ENCODE data around the gene APCDD1.

The APCDD1 gene

DNA sequence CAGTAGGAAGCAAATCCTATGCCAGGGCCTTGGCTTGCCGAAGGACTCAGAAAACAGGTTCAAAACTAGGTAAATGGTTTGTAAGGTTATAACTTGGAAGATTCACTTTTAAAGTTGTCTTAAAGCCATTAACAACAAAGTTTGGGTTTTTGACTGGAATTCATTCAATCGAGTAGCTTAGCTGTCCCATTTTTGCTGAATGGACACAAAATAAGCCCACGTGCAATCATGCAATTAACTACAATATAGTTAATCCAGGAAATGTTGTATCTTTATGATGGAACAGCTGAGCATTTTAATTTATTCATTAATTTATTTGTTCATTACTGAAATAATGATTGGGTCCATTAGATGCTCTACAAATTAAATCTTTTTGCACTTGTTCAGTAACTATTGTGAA lies 18.3 kb upstream of the APCDD1 start:
- DNase-seq, result no peak

GRCh38 chr18:10437837-10438236 lies 16.6 kb upstream of the APCDD1 start:
- no peak for DNase-seq

DNA sequence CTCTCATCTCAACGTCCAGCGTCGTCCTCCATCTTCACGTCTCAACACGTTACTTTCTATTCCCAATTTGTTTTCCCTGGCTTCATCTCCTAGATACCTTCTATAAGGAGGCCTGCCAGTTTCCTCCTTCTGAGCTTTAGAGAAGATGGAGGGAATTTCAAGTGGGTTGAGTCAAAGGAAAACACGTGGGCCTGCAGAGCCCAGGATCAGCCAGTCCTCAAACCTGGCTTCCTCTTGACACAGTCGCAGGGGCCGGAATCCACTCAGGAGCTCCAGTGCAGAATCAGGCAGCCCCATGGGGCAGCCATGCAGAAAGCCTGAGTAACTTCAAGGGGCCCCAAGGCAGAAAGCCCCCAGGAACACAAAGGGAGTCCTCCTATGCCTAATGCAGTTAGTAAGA lies 14.5 kb upstream of the APCDD1 start:
- no peak for DNase-seq

GRCh38 chr18:10440884-10441283 lies 13.6 kb upstream of the APCDD1 start:
- no peak for DNase-seq

DNA sequence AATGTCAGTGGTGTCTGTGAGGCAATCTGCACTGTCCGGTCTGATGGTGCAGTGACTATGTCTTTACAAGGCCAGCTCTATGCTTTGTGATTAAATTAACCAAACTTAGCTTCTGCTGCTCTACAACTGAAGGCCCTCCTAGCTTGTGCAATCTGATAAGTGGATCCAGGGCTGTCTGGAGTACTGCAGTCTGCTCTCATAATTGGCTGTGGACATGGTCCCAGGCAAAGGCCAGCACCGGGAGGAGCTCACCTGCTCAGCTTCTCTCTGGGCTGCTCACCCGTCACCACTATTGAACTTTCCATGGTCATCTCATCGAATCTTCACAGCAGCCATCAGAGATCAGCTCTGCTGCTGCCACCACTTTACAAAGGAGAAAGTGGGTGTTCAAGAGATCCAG lies 13.0 kb upstream of the APCDD1 start:
- DNase-seq, result no peak

DNA sequence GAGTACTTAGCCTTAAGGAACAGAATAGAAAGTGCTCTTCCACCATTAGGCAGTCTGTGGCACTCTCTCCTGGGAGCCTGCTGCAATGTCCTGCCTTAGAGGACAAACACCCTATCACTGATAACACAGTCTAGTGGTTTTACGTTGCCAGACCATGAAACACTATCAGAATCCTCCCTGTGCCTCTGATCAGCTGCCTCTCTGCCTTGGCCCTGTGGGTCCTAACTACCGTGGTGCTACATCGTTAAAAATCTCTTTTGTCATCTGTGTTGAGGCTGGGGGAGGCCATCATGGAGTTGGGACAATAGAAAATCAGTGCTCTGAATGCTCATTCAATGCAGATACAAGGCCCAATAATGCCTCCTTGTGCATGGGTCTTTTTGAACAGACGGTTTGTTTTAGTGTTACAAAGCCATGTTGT lies 11.9 kb upstream of the APCDD1 start:
- no peak for DNase-seq

DNA sequence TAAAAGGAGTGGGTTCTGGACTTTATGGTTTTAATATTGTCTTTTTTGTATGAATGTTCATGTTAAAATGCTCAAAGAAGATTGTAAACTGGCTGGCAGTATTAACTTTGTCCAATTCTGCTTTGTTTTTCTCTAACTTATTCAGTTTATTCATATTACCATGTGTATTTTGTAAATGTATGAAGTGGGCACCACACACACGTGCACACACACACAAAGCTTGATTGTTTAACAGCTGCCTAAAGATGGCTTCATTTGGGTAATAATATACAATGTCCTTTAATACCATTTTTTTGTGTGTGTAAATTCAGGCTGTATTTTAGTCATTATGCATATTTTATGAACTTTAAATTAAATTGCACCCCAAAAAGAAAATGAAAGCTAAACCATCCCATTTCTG lies 11.4 kb upstream of the APCDD1 start:
- DNase-seq, result no peak

DNA sequence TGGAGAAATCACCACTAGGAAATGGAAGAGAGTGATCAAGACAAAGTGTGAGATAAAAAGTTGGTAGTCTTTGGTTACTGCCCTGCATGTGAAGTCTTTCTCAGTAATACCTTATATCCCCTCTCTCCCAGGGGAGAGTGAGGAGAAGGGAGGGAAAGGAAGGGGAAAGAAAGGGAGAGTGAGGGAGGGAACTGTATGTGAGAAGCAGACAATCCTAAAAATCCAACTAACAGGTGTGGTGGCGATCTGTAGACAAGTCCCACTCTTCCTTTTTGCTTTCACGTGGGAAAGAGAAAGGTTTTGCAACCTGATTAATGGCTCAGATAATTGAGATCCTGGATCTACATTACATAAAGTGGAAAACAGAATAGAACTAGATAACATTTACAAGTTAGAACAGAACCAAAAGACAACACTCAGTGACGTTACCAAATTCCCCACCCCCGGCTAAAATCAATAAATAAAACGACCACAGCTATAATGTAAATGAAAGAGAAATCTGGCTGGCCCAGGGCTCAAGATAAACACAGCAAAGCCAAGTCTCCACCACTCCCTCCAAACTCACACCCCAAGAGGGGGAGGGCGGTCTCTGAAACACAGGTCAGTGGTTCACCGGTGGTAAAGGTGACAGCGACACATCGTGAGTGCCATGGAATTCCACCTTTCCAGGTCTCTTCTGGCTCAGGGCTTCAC lies 10.0 kb upstream of the APCDD1 start:
- DNase-seq, result no peak

DNA sequence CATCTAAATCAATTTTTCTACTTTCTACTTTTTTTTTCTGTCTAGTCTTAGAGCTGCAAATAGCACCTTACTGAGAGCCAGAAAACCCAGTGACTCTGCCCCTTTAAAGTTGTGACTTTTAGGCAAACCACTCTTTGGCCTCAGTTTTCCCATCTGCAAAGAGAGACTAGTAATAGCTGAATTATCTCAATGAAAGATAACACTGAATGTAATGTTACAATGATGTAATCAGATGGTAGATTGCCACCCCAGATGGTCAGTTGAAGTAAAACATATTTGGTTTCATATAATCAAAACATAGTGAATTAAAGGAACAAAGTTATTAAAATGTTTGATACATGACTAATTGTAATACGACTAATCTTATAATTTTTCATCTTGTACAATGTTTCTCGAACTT lies 5.0 kb upstream of the APCDD1 start:
- no peak for DNase-seq

- no peak for DNase-seq
Observed at GRCh38 chr18:10450986-10451385, 3.4 kb upstream of the APCDD1 start.

- DNase-seq, result no peak
Observed at GRCh38 chr18:10453261-10453805, 1.1 kb upstream of the APCDD1 start.

DNA sequence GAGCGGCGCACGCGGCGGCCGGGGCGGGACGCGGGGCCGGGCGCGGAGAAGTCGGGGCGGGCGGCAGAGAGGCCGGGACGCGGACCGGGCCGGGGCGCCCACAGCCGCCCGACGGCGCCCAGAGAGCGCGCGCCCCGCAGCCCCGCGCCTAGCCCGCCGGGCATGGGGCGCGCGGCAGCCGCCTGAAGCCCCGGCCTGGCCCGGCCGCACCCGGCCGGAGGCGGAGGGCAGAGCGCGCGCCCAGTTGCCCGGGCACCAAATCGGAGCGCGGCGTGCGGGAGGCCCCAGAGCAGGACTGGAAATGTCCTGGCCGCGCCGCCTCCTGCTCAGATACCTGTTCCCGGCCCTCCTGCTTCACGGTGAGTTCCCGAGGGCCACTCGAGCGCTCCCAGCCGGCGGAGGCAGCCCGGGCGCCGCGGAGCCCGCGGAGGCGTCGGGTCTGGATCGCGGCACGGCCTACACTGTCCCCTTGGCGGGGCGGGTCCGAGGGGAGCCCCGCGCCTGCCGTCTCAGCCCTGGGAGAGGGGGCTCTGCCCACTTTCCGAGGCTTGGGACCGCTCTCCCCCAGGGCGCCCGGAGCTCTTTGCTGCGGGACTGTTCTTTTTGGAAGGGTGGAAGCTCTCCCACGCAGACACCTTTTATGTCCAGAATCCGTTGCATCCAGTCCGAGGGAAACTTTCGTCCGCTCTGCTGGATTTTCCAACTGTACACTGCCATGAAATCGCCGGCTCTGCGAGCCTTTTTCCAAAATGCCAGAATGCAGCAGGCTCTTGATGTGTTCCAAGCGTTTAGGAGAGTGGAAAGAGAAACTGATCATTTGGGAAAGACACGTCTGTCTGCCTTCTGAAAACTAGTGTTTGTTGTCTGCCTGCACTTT lies 484 bp downstream of the APCDD1 start:
- DNase-seq, result no peak

DNA sequence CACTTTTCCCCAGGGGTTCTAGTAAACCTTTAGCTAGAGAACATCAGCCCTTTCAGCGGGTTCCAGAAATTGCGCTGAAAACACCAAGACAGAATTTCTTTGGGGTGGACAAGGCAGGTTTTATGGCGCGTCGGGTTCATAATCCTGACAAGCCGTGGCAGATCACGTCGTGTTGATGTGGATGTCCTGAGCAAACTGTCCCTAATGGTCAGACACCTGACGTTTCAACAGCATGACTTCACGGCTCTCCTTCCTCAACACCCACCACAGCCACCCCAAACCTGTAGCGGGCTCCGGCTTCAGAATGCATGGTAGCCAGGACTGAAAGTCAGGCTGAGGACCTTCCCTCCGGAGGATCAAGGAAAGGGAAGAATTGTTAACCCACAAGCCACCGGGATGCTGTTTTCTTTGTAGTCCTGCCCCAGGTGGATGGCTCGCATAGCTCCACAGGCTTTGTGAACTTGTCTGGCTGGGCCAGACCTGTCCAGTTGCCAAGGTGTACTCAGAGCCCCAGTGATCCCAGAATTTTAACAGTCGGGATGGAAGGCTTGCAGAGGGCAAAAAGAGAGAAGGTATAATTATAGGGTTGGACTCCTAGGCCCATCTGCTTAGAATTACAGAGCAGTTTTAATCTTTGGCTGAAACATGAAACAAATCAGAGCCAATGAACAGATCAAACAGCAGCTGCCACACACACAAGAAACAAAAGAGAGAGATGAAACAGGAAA lies 1.5 kb downstream of the APCDD1 start:
- no peak for DNase-seq

DNA sequence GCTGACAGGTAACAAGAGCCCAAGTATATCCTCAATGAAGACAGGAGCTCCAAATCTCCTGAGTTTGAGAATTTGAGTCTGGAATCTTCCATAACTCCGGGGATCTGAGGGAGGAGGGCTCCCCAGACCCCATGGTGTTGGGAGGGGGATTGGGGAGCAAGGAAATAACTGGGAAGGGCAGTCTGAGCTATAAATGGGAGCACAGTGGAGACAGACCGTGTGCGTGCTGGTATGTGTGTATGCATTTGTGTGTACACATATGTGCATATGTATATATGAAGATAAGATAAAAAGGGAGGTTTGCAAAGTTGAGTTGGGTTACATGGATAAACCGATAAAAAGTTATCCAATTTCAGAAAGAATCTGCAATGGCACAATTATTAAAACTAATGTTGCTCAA lies 2.3 kb downstream of the APCDD1 start:
- no peak for DNase-seq

- no peak for DNase-seq
Observed at GRCh38 chr18:10457128-10457527, 2.7 kb downstream of the APCDD1 start.

DNA sequence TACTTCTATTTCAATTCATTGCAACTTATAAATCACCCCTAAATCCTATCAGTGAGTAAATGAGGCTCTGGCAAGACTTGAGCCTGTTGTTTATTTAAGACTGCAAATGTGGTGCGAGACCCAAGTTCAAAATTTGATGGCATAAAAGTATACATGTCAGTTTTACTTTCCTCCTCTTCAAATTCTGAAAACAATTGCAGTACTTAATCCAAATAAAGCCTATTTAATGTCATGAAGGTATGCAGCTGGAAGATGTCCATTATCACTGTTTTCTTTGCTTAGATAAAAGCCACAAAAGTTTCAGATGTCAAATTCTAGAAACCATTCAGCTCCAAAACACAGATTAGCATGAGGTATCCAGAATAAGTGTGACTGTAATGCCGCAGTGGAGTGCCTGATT lies 3.3 kb downstream of the APCDD1 start:
- DNase-seq, result no peak

DNA sequence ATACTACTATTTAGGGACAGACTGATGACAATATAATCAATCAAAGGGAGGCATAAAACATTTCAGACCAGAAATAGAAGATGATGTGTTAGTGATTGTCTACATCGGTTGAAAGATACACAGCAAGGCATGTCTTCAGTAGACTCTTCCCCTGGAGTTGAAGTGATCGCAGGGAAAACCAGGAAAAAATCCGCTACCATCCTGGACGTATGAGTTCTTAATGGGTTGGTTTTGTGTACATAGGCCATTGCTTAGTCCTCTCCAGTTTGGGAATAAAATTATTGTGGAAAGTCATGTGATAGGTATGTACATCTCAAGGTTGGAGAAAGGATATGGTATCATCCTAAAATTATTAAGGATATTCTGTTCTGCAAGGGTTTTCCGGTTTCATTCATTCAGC lies 4.3 kb downstream of the APCDD1 start:
- DNase-seq, result no peak

GRCh38 chr18:10459587-10459986 lies 5.2 kb downstream of the APCDD1 start:
- no peak for DNase-seq

DNA sequence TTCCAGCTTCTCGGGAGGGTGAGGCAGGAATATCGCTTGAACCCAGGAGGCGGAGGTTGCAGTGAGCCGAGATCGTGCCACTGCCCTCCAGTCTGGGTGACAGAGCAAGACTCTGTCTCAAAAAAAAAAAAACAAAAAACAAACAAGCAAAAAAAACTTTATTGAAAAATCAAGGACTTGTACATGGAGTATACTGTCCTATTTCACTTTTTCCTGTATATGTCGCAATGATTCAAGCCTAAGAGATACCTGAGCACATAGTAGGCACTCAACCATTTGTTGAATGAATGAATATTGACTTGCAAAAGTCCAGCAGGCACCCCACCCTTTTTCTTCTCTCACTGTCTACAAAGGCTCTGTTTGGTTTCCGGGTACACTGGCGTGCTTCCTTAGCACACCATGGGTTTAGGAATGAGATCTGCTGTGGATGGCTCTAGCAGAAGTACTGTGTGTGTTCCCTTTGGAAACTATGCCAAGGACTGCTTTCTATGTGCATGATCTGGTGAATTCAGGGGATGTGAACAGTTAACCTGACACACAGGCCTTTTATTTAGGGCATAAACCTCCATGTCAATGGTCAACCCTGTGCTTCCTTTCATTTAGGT lies 6.1 kb downstream of the APCDD1 start:
- no peak for DNase-seq

DNA sequence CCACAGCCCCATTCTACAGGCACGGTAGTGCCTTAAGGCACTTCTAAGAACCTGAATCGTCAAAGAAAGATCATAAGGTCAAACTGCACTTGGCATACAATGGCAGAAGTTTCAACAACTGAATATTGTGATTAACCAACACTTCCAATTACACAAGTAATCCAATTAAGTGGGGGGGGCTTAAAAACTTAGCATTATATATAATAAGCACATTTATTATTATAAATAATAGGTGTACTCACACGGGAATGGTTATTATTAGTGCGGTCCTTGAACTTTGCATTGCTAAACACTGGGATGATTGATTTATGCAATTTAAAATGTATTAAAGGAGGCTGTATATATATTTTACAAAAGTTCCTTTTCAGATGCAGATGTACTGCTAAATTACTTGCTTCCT lies 7.6 kb downstream of the APCDD1 start:
- DNase-seq, result no peak

- DNase-seq, result no peak
Observed at GRCh38 chr18:10462597-10462996, 8.2 kb downstream of the APCDD1 start.

DNA sequence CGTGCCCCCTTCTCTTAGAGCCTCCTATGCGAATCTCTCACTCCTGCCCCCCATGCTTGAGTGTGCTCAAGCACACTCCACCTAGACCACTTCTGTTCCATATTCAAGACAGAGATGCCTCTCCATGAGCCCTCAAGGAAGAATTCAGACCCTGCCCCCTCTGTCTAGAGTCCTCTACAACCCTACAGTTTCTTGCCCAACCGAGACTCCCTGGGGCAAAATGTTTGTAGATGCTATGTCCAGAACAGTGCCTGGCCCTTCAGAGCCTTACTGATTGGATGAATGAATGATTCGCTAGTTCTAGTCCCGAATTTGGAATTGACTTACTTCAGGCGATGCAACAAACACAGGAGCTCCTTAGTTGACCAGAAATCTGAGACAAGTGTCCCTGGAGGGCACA lies 8.7 kb downstream of the APCDD1 start:
- no peak for DNase-seq

DNA sequence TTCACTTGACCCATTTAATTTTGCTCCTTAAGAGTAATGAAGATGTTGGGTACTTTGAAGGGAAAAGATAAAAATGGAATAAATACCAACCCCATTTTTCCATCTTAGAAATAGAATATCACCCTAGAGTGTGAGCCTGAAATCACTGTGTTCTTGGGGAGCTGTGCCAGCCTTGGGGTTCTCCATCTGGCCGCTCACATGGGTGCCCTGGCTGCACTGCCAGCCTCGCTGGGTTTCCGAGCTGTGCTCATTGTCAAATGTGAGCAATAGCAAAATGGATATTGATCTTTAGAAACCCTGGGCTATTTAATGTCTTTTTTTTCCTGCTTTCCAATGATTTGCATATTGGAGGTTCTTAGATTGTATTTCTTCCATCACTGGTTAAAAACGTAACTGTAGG lies 9.3 kb downstream of the APCDD1 start:
- DNase-seq, result no peak

Data from stimulated activated CD4-positive, alpha-beta T cell treated with anti-CD3 and anti-CD28 coated beads, Interleukin-4, amount 100 ng/mL, for 24 hours (primary cell).